ENCODE data around the gene PLIN1. TPM values are rescaled to one million over a fixed set of nuclear protein-coding genes. Genes with fewer than 3 reads are reported as not detected.

The PLIN1 gene
- total and polyA plus RNA-seq, 2 donors (not counting 3 experiments of a cell fraction or from before 2014, with no cell fraction given) = 0.07 TPM; not detected in 1

GRCh38 chr15:89671687-89672086 lies 7.5 kb downstream of the PLIN1 start:
- Histone ChIP-seq H3K9me1 (replicated peaks; ENCODE audit: control insufficient read depth, extremely low read depth, insufficient read depth, low read length) (no peaks in the 10 kb centered on the region), H3K4me2 (ENCODE audit: insufficient read depth, low read length) (no peak overlapping the region), H2AFZ (ENCODE audit: low read depth, low read length) (no peak overlapping the region), H3K4me3 (replicated peaks in 1 of 3; ENCODE audit: insufficient read depth in 1 of 3, low read depth in 1 of 3, low read length in 3 of 3) (no peak overlapping the region), H3K9ac (replicated peaks; ENCODE audit: extremely low read depth, insufficient read depth, low read length) (no peak overlapping the region), H3K27ac (ENCODE audit: insufficient read depth, low read depth, low read length) (no peak overlapping the region), H3K4me1 (ENCODE audit: control insufficient read depth, extremely low read depth, insufficient read depth, low read length) (no peaks in the 10 kb centered on the region), H3K9me3 (replicated peaks; ENCODE audit: control insufficient read depth, insufficient read depth, low read length) (no peaks in the 10 kb centered on the region), H3K36me3 (ENCODE audit: control insufficient read depth in 2 of 2, extremely low read depth in 1 of 2, insufficient read depth in 2 of 2, low read length in 2 of 2) (no peaks in the 10 kb centered on the region), H3K79me2 (ENCODE audit: control insufficient read depth, insufficient read depth, low read length) (no peaks in the 10 kb centered on the region), H4K20me1 (replicated peaks; ENCODE audit: control insufficient read depth, extremely low read depth, insufficient read depth, low read length) (no peaks in the 10 kb centered on the region), H3K27me3 (ENCODE audit: control insufficient read depth in 2 of 2, insufficient read depth in 2 of 2, low read length in 2 of 2) (no peaks in the 10 kb centered on the region)
- intact Hi-C loops (cut with micrococcal nuclease) (no loop called here), dilution Hi-C loops (cut with MboI; ENCODE audit: extremely low pct_ligation_motif_present, low sequenced_read_pairs) (no loop called here)
- ChIA-PET CTCF (interaction anchor here (1.0 to 3.6 kb wide), 6 partner anchors 9 to 69 kb away, joined by 4 to 21 read pairs (median 6); no protein-coding TSS in a partner anchor), POLR2A (no interaction called here)
- DNase-seq (ENCODE audit: low read depth, low spot score) (no peak), FAIRE-seq (no peak)
- BruUV-seq (replicated peaks) = no TSS peak
- TF ChIP-seq FOS (IDR thresholded peaks at IDR 0.05; ENCODE audit: borderline replicate concordance, insufficient read depth, low read length) = no peak
- TF ChIP-seq POLR2AphosphoS5 (IDR thresholded peaks at IDR 0.05; ENCODE audit: insufficient read depth, low read depth, low read length) = no peak
- no peak for TF ChIP-seq JUN (IDR thresholded peaks at IDR 0.05; ENCODE audit: borderline replicate concordance, insufficient read depth, insufficient read length, low read depth)

DNA sequence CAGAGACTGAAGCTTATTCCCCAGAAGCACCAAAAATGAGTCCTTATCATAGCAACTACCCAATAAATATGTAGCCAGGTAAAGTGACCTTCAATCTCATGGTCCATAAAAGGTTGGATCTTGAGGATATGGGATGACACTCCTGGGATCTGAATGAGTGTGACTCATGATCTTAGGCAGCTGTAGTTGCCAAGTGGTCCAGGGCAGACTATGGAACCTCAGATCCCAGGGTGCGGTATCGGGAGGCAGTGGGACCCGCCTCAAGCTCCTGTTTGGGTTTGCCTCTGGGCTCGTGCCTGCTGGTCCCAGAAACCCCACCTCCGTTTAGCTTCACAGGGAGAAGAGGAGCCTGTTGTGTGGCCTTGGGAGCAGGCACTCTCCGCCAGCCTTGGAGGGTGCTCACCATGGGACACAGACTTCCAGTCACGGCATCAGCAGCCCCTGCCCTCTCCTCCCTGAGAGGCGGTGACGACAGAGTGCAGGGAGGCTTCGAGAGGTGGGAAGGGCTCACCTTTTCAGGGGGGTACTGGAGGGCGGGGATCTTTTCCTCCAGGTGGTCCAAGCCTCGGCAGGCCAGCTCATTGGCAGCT lies 8.1 kb downstream of the PLIN1 start:
- CTCF ChIA-PET = interaction anchor here (1.0 to 3.6 kb wide), 3 partner anchors 8 to 69 kb away, joined by 4 to 21 read pairs (median 12); no protein-coding TSS in a partner anchor
- H3K4me1 ChIP-seq (ENCODE audit: control insufficient read depth, extremely low read depth, insufficient read depth, low read length) = peaks cover under 1% of the 10 kb centered on the region
- dilution Hi-C loops (cut with MboI; ENCODE audit: extremely low pct_ligation_motif_present, low sequenced_read_pairs) = no loop called here
- H3K27ac ChIP-seq (ENCODE audit: insufficient read depth, low read depth, low read length) = no peak overlapping the region
- intact Hi-C loops (cut with micrococcal nuclease) = no loop called here
- no peaks in the 10 kb centered on the region for H3K9me1 ChIP-seq (replicated peaks; ENCODE audit: control insufficient read depth, extremely low read depth, insufficient read depth, low read length)
- H3K4me3 ChIP-seq (replicated peaks in 1 of 3; ENCODE audit: insufficient read depth in 1 of 3, low read depth in 1 of 3, low read length in 3 of 3) = no peak overlapping the region
- BruUV-seq (replicated peaks) = no TSS peak
- TF ChIP-seq POLR2A (IDR thresholded peaks at IDR 0.05; ENCODE audit: low read depth, low read length) = no peak
- no peak for TF ChIP-seq JUN (IDR thresholded peaks at IDR 0.05; ENCODE audit: borderline replicate concordance, insufficient read depth, insufficient read length, low read depth)
- TF ChIP-seq FOS (IDR thresholded peaks at IDR 0.05; ENCODE audit: borderline replicate concordance, insufficient read depth, low read length) = no peak
- TF ChIP-seq MAX (IDR thresholded peaks at IDR 0.05; ENCODE audit: insufficient read depth, insufficient read length) = no peak
- no peak for TF ChIP-seq POLR2AphosphoS5 (IDR thresholded peaks at IDR 0.05; ENCODE audit: insufficient read depth, low read depth, low read length)
- TF ChIP-seq MYC (IDR thresholded peaks at IDR 0.05; ENCODE audit: low read depth, low read length) = no peak
- no peak for TF ChIP-seq EZH2 (IDR thresholded peaks at IDR 0.05; ENCODE audit: borderline replicate concordance, low read depth, low read length, severe bottlenecking)
- no peak for TF ChIP-seq GATA2 (IDR thresholded peaks at IDR 0.05; ENCODE audit: insufficient read depth, insufficient read length, low read depth, low read length)
- TF ChIP-seq, protein P1, sequence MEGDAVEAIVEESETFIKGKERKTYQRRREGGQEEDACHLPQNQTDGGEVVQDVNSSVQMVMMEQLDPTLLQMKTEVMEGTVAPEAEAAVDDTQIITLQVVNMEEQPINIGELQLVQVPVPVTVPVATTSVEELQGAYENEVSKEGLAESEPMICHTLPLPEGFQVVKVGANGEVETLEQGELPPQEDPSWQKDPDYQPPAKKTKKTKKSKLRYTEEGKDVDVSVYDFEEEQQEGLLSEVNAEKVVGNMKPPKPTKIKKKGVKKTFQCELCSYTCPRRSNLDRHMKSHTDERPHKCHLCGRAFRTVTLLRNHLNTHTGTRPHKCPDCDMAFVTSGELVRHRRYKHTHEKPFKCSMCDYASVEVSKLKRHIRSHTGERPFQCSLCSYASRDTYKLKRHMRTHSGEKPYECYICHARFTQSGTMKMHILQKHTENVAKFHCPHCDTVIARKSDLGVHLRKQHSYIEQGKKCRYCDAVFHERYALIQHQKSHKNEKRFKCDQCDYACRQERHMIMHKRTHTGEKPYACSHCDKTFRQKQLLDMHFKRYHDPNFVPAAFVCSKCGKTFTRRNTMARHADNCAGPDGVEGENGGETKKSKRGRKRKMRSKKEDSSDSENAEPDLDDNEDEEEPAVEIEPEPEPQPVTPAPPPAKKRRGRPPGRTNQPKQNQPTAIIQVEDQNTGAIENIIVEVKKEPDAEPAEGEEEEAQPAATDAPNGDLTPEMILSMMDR (IDR thresholded peaks at IDR 0.05; ENCODE audit: extremely low read depth in 1 of 2, insufficient read depth in 1 of 2, low read depth in 1 of 2, low read length in 2 of 2) = no peak
- no peak overlapping the region for H3K9ac ChIP-seq (replicated peaks; ENCODE audit: extremely low read depth, insufficient read depth, low read length)
- DNase-seq (ENCODE audit: low read depth, low spot score) = no peak
- no peaks in the 10 kb centered on the region for H3K27me3 ChIP-seq (ENCODE audit: control insufficient read depth in 2 of 2, insufficient read depth in 2 of 2, low read length in 2 of 2)
- no peaks in the 10 kb centered on the region for H3K79me2 ChIP-seq (ENCODE audit: control insufficient read depth, insufficient read depth, low read length)
- no peak overlapping the region for H2AFZ ChIP-seq (ENCODE audit: low read depth, low read length)
- no peak overlapping the region for H3K4me2 ChIP-seq (ENCODE audit: insufficient read depth, low read length)
- H3K9me3 ChIP-seq (replicated peaks; ENCODE audit: control insufficient read depth, insufficient read depth, low read length) = no peaks in the 10 kb centered on the region
- FAIRE-seq = no peak
- H3K36me3 ChIP-seq (ENCODE audit: control insufficient read depth in 2 of 2, extremely low read depth in 1 of 2, insufficient read depth in 2 of 2, low read length in 2 of 2) = no peaks in the 10 kb centered on the region
- POLR2A ChIA-PET = no interaction called here
- no peaks in the 10 kb centered on the region for H4K20me1 ChIP-seq (replicated peaks; ENCODE audit: control insufficient read depth, extremely low read depth, insufficient read depth, low read length)

Data from endothelial cell of umbilical vein (primary cell).